GM23338 (cell line): Measurements from ENCODE around the gene IGSF21. TPM values are rescaled to one million over a fixed set of nuclear protein-coding genes. Genes with fewer than 3 reads are reported as not detected.

ENCODE experiments used
- ATAC-seq: fragments of 200-7000 bp; cut with Tn5 transposase; 3 replicates; pipeline ENCODE4 v1.9.1; 2020
- DNase-seq: peaks from one replicate; pipeline ENCODE4 v3.0.0-alpha.2; 2015; ENCODE audit warnings: low spot score
- H2AFZ ChIP-seq: fragments of 200-600 bp; sonication (generic); 2 replicates; pipeline ENCODE4 v1.8.0; 2016; ENCODE audit warnings: antibody characterized with exemption, mild to moderate bottlenecking, moderate library complexity
- H3F3A ChIP-seq: fragments of 200-600 bp; sonication (generic); replicated peaks from 2 replicates; pipeline ENCODE4 v1.8.0; 2017; ENCODE audit warnings: antibody characterized with exemption, mixed run types, low read depth
- H3K27ac ChIP-seq: fragments of 200-600 bp; sonication (generic); 2 replicates; pipeline ENCODE4 v1.6.1; 2016; ENCODE audit warnings: low read depth
- H3K27me3 ChIP-seq: fragments of 200-600 bp; sonication (generic); 2 replicates; pipeline ENCODE4 v1.8.0; 2016; ENCODE audit warnings: mild to moderate bottlenecking, mixed run types, moderate library complexity; ENCODE audit not compliant: insufficient read depth
- H3K36me3 ChIP-seq: fragments of 200-600 bp; sonication (generic); 2 replicates; pipeline ENCODE4 v1.8.0; 2016; ENCODE audit warnings: mild to moderate bottlenecking; ENCODE audit not compliant: insufficient read depth
- H3K4me1 ChIP-seq: fragments of 200-600 bp; sonication (generic); 2 replicates; pipeline ENCODE4 v1.8.0; 2016; ENCODE audit warnings: mild to moderate bottlenecking, moderate library complexity; ENCODE audit not compliant: insufficient read depth
- H3K4me2 ChIP-seq: fragments of 200-600 bp; sonication (generic); 2 replicates; pipeline ENCODE4 v1.7.1; 2017; ENCODE audit warnings: mixed run types
- H3K4me3 ChIP-seq: fragments of 200-600 bp; sonication (generic); 2 replicates; pipeline ENCODE4 v1.6.1; 2016; ENCODE audit warnings: mixed run types
- H3K79me2 ChIP-seq: fragments of 200-600 bp; sonication (generic); replicated peaks from 2 replicates; pipeline ENCODE4 v1.8.0; 2017; ENCODE audit warnings: mild to moderate bottlenecking; ENCODE audit not compliant: insufficient read depth
- H3K9me2 ChIP-seq: fragments of 200-600 bp; sonication (generic); 2 replicates; pipeline ENCODE4 v1.8.0; 2017; ENCODE audit not compliant: insufficient read depth
- H4K20me1 ChIP-seq: fragments of 200-600 bp; sonication (generic); replicated peaks from 2 replicates; pipeline ENCODE4 v1.8.0; 2017; ENCODE audit warnings: mild to moderate bottlenecking; ENCODE audit not compliant: insufficient read depth
- H3K27ac Mint-ChIP-seq: 2 replicates; pipeline ENCODE4 v1.8.0; 2020; ENCODE audit warnings: inconsistent platforms, mild to moderate bottlenecking, moderate library complexity, mixed read lengths
- H3K27me3 Mint-ChIP-seq: 3 replicates; pipeline ENCODE4 v1.8.0; 2022; ENCODE audit warnings: low read depth, mild to moderate bottlenecking, moderate library complexity, mixed read lengths, inconsistent platforms; ENCODE audit not compliant: insufficient read depth, poor library complexity
- H3K36me3 Mint-ChIP-seq: 3 replicates; pipeline ENCODE4 v1.8.0; 2021; ENCODE audit warnings: low read depth, mild to moderate bottlenecking, inconsistent platforms, moderate library complexity, mixed read lengths
- H3K4me1 Mint-ChIP-seq: 3 replicates; pipeline ENCODE4 v1.8.0; 2020; ENCODE audit warnings: mild to moderate bottlenecking, inconsistent platforms, mixed read lengths
- H3K4me3 Mint-ChIP-seq: 3 replicates; pipeline ENCODE4 v1.8.0; 2021; ENCODE audit warnings: moderate library complexity, mild to moderate bottlenecking, inconsistent platforms, mixed read lengths
- H3K9me3 Mint-ChIP-seq: 3 replicates; pipeline ENCODE4 v1.8.0; 2020; ENCODE audit warnings: moderate library complexity, mild to moderate bottlenecking, inconsistent platforms, mixed read lengths
- CREB1 ChIP-seq: fragments of 250-450 bp; sonication (Bioruptor Pico); IDR thresholded peaks from 2 replicates; pipeline ENCODE4 v1.5.0; 2020; ENCODE audit warnings: low read depth, mild to moderate bottlenecking, moderate library complexity
- CTCF ChIP-seq, 2 experiments: fragments of 200-600 bp in 1 of 2; sonication (generic) in 1 of 2; conservative IDR thresholded peaks; 2 replicates each; pipeline versions ENCODE4 v1.5.1 to v1.6.1; 2016 to 2017; ENCODE audit warnings: antibody characterized with exemption in 2 of 2, low read depth in 2 of 2, mild to moderate bottlenecking in 2 of 2, moderate library complexity in 1 of 2
- EZH2 ChIP-seq: fragments of 200-600 bp; sonication (generic); IDR thresholded peaks from one replicate; pipeline ENCODE4 v1.8.0; 2017; ENCODE audit warnings: antibody characterized with exemption, mild to moderate bottlenecking, low read depth; ENCODE audit not compliant: unreplicated experiment
- EZH2phosphoT487 ChIP-seq: fragments of 200-600 bp; sonication (generic); IDR thresholded peaks from one replicate; pipeline ENCODE4 v1.8.1; 2018; ENCODE audit warnings: antibody characterized with exemption; ENCODE audit not compliant: unreplicated experiment
- JUNB ChIP-seq: IDR thresholded peaks from one replicate; pipeline ENCODE4 v1.6.1; 2016; ENCODE audit warnings: antibody characterized with exemption; ENCODE audit not compliant: unreplicated experiment
- NANOG ChIP-seq: IDR thresholded peaks from 2 replicates; pipeline ENCODE4 v1.6.1; 2016; ENCODE audit warnings: antibody characterized with exemption, borderline replicate concordance
- POLR2AphosphoS5 ChIP-seq: IDR thresholded peaks from 2 replicates; pipeline ENCODE4 v1.6.1; 2016; ENCODE audit warnings: antibody characterized with exemption, low read depth
- REST ChIP-seq: IDR thresholded peaks from one replicate; pipeline ENCODE4 v1.6.1; 2018; ENCODE audit warnings: antibody characterized with exemption; ENCODE audit not compliant: unreplicated experiment
- STAT1 ChIP-seq: IDR thresholded peaks from one replicate; pipeline ENCODE4 v1.6.1; 2016; ENCODE audit warnings: antibody characterized with exemption; ENCODE audit not compliant: unreplicated experiment
- ZNF331 ChIP-seq: fragments of 250-450 bp; sonication (Bioruptor Pico); IDR thresholded peaks from 2 replicates; pipeline ENCODE4 v1.5.0; 2020; ENCODE audit warnings: low read depth, mild to moderate bottlenecking, moderate library complexity
- polyA plus RNA-seq: library from polyadenylated mRNA; unstranded; fragments of >200 nt; fragmentation: Nextera tagmentation; extraction: Ambion mirVana; gene quantifications from 2 replicates; pipeline ENCODE4 v1.2.1, GENCODE V29; 2016
- total RNA-seq: library from RNA; depleted of rRNA; stranded (reverse); fragments of >200 nt; shearing (Covaris generic); gene quantifications from 2 replicates; pipeline ENCODE4 v1.2.3, GENCODE V29; 2014
- TF ChIP-seq, protein P1 (sequence below): IDR thresholded peaks from 2 replicates; pipeline ENCODE4 v1.6.1; 2016; ENCODE audit warnings: antibody characterized with exemption

IGSF21 gene
- total and polyA plus RNA-seq, 2 experiments from 2014 or later: 15.6 to 15.7 TPM

- no peak for TF ChIP-seq EZH2
- no peak for TF ChIP-seq POLR2AphosphoS5
- TF ChIP-seq CTCF (conservative IDR thresholded peaks at IDR 0.05; ENCODE audit: low read depth in 2 of 2): no peak
- TF ChIP-seq, protein P1, sequence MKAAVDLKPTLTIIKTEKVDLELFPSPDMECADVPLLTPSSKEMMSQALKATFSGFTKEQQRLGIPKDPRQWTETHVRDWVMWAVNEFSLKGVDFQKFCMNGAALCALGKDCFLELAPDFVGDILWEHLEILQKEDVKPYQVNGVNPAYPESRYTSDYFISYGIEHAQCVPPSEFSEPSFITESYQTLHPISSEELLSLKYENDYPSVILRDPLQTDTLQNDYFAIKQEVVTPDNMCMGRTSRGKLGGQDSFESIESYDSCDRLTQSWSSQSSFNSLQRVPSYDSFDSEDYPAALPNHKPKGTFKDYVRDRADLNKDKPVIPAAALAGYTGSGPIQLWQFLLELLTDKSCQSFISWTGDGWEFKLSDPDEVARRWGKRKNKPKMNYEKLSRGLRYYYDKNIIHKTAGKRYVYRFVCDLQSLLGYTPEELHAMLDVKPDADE: no peak
- no peak for TF ChIP-seq EZH2phosphoT487
- TF ChIP-seq JUNB: no peak
- TF ChIP-seq NANOG: no peak
- no peak for TF ChIP-seq CREB1 (CRISPR knock-in tag)
- TF ChIP-seq ZNF331 (CRISPR knock-in tag): no peak
- no peak for TF ChIP-seq STAT1
- no peak for TF ChIP-seq REST
- Histone ChIP-seq H4K20me1 (no peaks in the 10 kb centered on the region), H2AFZ (no peak overlapping the region), H3K4me3 (no peak overlapping the region), H3K9me2 (peaks cover 7% of the 10 kb centered on the region; the same call in 1 of the 2 replicates), H3K4me2 (no peak overlapping the region), H3K4me1 (peaks cover 20% of the 10 kb centered on the region), H3F3A (no peaks in the 10 kb centered on the region), H3K27me3 (no peaks in the 10 kb centered on the region), H3K27ac (no peak overlapping the region), H3K79me2 (no peaks in the 10 kb centered on the region), H3K36me3 (no peaks in the 10 kb centered on the region; the same call in 1 of the 2 replicates)
- H3K9me3 Mint-ChIP-seq: peaks cover 19% of the 10 kb centered on the region
- peaks cover 24% of the 10 kb centered on the region for H3K36me3 Mint-ChIP-seq
- ATAC-seq (no peak), DNase-seq (no peak)
- peaks cover 23% of the 10 kb centered on the region for H3K4me1 Mint-ChIP-seq
- no peak overlapping the region for H3K4me3 Mint-ChIP-seq
- peaks cover 14% of the 10 kb centered on the region for H3K27me3 Mint-ChIP-seq
- no peak overlapping the region for H3K27ac Mint-ChIP-seq
These were observed 276.5 kb downstream of the IGSF21 start for GRCh38 chr1:18384059-18384458.
